Measurements from ENCODE around the gene CUEDC1.

- TF ChIP-seq, protein P1, sequence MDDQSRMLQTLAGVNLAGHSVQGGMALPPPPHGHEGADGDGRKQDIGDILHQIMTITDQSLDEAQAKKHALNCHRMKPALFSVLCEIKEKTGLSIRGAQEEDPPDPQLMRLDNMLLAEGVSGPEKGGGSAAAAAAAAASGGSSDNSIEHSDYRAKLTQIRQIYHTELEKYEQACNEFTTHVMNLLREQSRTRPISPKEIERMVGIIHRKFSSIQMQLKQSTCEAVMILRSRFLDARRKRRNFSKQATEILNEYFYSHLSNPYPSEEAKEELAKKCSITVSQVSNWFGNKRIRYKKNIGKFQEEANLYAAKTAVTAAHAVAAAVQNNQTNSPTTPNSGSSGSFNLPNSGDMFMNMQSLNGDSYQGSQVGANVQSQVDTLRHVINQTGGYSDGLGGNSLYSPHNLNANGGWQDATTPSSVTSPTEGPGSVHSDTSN (IDR thresholded peaks at IDR 0.05) = no peak
- TF ChIP-seq POLR2A (IDR thresholded peaks at IDR 0.05; ENCODE audit: low read length) = no peak
- no peak for TF ChIP-seq CTCF (IDR thresholded peaks at IDR 0.05)
- TF ChIP-seq BCL3 (IDR thresholded peaks at IDR 0.05) = no peak
- TF ChIP-seq MYC (IDR thresholded peaks at IDR 0.05; ENCODE audit: borderline replicate concordance, low read length) = no peak
- TF ChIP-seq, protein P2, sequence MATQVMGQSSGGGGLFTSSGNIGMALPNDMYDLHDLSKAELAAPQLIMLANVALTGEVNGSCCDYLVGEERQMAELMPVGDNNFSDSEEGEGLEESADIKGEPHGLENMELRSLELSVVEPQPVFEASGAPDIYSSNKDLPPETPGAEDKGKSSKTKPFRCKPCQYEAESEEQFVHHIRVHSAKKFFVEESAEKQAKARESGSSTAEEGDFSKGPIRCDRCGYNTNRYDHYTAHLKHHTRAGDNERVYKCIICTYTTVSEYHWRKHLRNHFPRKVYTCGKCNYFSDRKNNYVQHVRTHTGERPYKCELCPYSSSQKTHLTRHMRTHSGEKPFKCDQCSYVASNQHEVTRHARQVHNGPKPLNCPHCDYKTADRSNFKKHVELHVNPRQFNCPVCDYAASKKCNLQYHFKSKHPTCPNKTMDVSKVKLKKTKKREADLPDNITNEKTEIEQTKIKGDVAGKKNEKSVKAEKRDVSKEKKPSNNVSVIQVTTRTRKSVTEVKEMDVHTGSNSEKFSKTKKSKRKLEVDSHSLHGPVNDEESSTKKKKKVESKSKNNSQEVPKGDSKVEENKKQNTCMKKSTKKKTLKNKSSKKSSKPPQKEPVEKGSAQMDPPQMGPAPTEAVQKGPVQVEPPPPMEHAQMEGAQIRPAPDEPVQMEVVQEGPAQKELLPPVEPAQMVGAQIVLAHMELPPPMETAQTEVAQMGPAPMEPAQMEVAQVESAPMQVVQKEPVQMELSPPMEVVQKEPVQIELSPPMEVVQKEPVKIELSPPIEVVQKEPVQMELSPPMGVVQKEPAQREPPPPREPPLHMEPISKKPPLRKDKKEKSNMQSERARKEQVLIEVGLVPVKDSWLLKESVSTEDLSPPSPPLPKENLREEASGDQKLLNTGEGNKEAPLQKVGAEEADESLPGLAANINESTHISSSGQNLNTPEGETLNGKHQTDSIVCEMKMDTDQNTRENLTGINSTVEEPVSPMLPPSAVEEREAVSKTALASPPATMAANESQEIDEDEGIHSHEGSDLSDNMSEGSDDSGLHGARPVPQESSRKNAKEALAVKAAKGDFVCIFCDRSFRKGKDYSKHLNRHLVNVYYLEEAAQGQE (IDR thresholded peaks at IDR 0.05) = no peak
- no peak for TF ChIP-seq E2F6 (IDR thresholded peaks at IDR 0.05; ENCODE audit: borderline replicate concordance, low read depth)
- TF ChIP-seq CHD2 (IDR thresholded peaks at IDR 0.05; ENCODE audit: low read length, partially characterized antibody) = no peak
These were observed 124.3 kb downstream of the CUEDC1 start for GRCh38 chr17:57830880-57831279.
